Smooth muscle cell (in vitro differentiated cells): ENCODE measurements around the gene TMX2. TPM values are rescaled to one million over a fixed set of nuclear protein-coding genes. Genes with fewer than 3 reads are reported as not detected.

Experiments
- DNase-seq: peaks from one replicate; lab custom pipeline; 2025; ENCODE audit not compliant: unreplicated experiment; lab: John Stamatoyannopoulos, UW
- H2AFZ ChIP-seq: fragments of 200-600 bp; sonication (generic); 2 replicates; pipeline ENCODE4 v1.6.0; 2016; ENCODE audit warnings: antibody characterized with exemption, low read depth, mild to moderate bottlenecking
- H3F3A ChIP-seq: fragments of 200-600 bp; sonication (generic); 2 replicates; pipeline ENCODE4 v1.6.0; 2017; ENCODE audit warnings: antibody characterized with exemption, low read depth
- H3K27ac ChIP-seq: fragments of 200-600 bp; sonication (generic); 2 replicates; pipeline ENCODE4 v1.5.1; 2016; ENCODE audit warnings: low read depth, mild to moderate bottlenecking
- H3K27me3 ChIP-seq: fragments of 200-600 bp; sonication (generic); 2 replicates; pipeline ENCODE4 v1.6.1; 2016; ENCODE audit warnings: low read depth, mild to moderate bottlenecking
- H3K36me3 ChIP-seq: fragments of 200-600 bp; sonication (generic); 2 replicates; pipeline ENCODE4 v1.5.1; 2016; ENCODE audit warnings: low read depth
- H3K4me1 ChIP-seq: fragments of 200-600 bp; sonication (generic); 2 replicates; pipeline ENCODE4 v1.5.1; 2016; ENCODE audit warnings: low read depth
- H3K4me2 ChIP-seq: fragments of 200-600 bp; sonication (generic); 2 replicates; pipeline ENCODE4 v1.6.0; 2016; ENCODE audit warnings: mild to moderate bottlenecking
- H3K4me3 ChIP-seq: fragments of 200-600 bp; sonication (generic); 2 replicates; pipeline ENCODE4 v1.5.1; 2016; ENCODE audit warnings: mild to moderate bottlenecking
- H3K79me2 ChIP-seq: fragments of 200-600 bp; sonication (generic); 2 replicates; pipeline ENCODE4 v1.6.0; 2016; ENCODE audit warnings: low read depth, mild to moderate bottlenecking
- H3K9ac ChIP-seq: fragments of 200-600 bp; sonication (generic); 2 replicates; pipeline ENCODE4 v1.6.0; 2016; ENCODE audit warnings: low read depth
- H3K9me3 ChIP-seq: fragments of 200-600 bp; sonication (generic); replicated peaks from 2 replicates; pipeline ENCODE4 v1.5.1; 2016; ENCODE audit warnings: low read depth
- H4K20me1 ChIP-seq: fragments of 200-600 bp; sonication (generic); 2 replicates; pipeline ENCODE4 v1.6.0; 2016; ENCODE audit warnings: low read depth
- CTCF ChIP-seq: fragments of 200-600 bp; sonication (generic); IDR thresholded peaks from 2 replicates; pipeline ENCODE4 v1.5.1; 2017; ENCODE audit warnings: borderline replicate concordance, mild to moderate bottlenecking, antibody characterized with exemption; ENCODE audit not compliant: insufficient read depth, poor library complexity, severe bottlenecking
- WGBS: methylation state at CpG from one replicate; pipeline ENCODE4 v1.1.7; 2016; ENCODE audit warnings: low lambda C conversion rate; 5-methylcytosine and 5-hydroxymethylcytosine counted together
- polyA plus RNA-seq: library from polyadenylated mRNA; unstranded; fragments of >200 nt; fragmentation: Nextera tagmentation; extraction: Ambion mirVana; gene quantifications from 2 replicates; pipeline ENCODE4 v1.2.1, GENCODE V29; 2016
- total RNA-seq: library from RNA; depleted of rRNA; stranded (reverse); fragments of >200 nt; gene quantifications from 2 replicates; pipeline ENCODE4 v1.2.3, GENCODE V29; 2014

The TMX2 gene
- total and polyA plus RNA-seq, 2 experiments from 2014 or later: 82.6 to 86.6 TPM

DNA sequence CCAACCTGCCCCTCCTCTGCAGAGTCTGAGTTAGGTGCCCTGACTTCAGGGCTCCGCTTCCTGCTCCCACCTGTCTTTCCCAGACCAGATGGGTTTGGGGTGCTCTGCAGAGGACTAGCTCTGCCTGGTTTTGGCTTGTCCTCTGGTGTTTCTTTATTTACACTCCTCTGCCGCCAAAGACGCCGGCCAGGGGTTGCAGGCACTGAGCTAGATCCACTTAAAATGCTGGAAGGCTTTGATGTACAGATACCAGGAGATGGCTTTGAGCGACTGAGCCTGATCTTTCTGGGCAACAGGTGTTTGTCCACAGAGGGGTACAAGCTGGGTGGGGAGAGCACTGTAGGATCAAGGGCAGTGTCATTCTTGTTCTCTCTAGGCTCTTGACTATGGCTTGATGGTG lies 32.8 kb downstream of the TMX2 start:
- Histone ChIP-seq H3K79me2 (peaks cover 30% of the 10 kb centered on the region), H3K9ac (no peak overlapping the region), H3K27ac (no peak overlapping the region), H4K20me1 (peaks cover 6% of the 10 kb centered on the region), H3K9me3 (no peaks in the 10 kb centered on the region), H2AFZ (no peak overlapping the region), H3K36me3 (no peaks in the 10 kb centered on the region), H3F3A (peaks cover 13% of the 10 kb centered on the region), H3K27me3 (no peaks in the 10 kb centered on the region), H3K4me3 (no peak overlapping the region), H3K4me1 (peaks cover 9% of the 10 kb centered on the region), H3K4me2 (no peak overlapping the region)
- no peak for DNase-seq
- WGBS: 97% methylated on average over 5 of the region's 5 CpGs
- no peak for TF ChIP-seq CTCF

GRCh38 chr11:57746920-57747319 lies 34.5 kb downstream of the TMX2 start:
- Histone ChIP-seq H3K79me2 (peaks cover 27% of the 10 kb centered on the region), H2AFZ (no peak overlapping the region), H3F3A (peaks cover 9% of the 10 kb centered on the region), H3K4me2 (no peak overlapping the region), H3K4me1 (peaks cover 9% of the 10 kb centered on the region), H3K27ac (no peak overlapping the region), H4K20me1 (peaks cover 6% of the 10 kb centered on the region), H3K4me3 (no peak overlapping the region), H3K9ac (no peak overlapping the region), H3K36me3 (no peaks in the 10 kb centered on the region), H3K27me3 (no peaks in the 10 kb centered on the region), H3K9me3 (no peaks in the 10 kb centered on the region)
- WGBS: 96% methylated on average over 1 of the region's 1 CpG
- TF ChIP-seq CTCF: no peak
- no peak for DNase-seq

GRCh38 chr11:57751176-57751575 lies 38.8 kb downstream of the TMX2 start:
- Histone ChIP-seq H3F3A (peaks cover 9% of the 10 kb centered on the region), H4K20me1 (no peaks in the 10 kb centered on the region), H2AFZ (no peak overlapping the region), H3K36me3 (no peaks in the 10 kb centered on the region), H3K79me2 (no peaks in the 10 kb centered on the region), H3K9ac (no peak overlapping the region), H3K9me3 (no peaks in the 10 kb centered on the region), H3K27ac (no peak overlapping the region), H3K27me3 (no peaks in the 10 kb centered on the region), H3K4me2 (no peak overlapping the region), H3K4me3 (no peak overlapping the region), H3K4me1 (no peaks in the 10 kb centered on the region)
- TF ChIP-seq CTCF: no peak
- no peak for DNase-seq

GRCh38 chr11:57751676-57752253 lies 39.4 kb downstream of the TMX2 start, which contains the start of gene BTBD18:
TSS of gene BTBD18 (minus strand) at chr11:57751819. CDS start at chr11:57751188, 631 bp downstream.
- no peaks in the 10 kb centered on the region for H3K36me3 ChIP-seq
- DNase-seq: no peak
- no peak within 1 kb of the TSS for H3K4me3 ChIP-seq
- H3K27ac ChIP-seq: no peak within 1 kb of the TSS
- H2AFZ ChIP-seq: no peak within 1 kb of the TSS
- no peaks in the 10 kb centered on the region for H4K20me1 ChIP-seq
- no peaks in the 10 kb centered on the region for H3K4me1 ChIP-seq
- H3K9me3 ChIP-seq: no peaks in the 10 kb centered on the region
- H3K79me2 ChIP-seq: no peaks in the 10 kb centered on the region
- H3K4me2 ChIP-seq: no peak within 1 kb of the TSS
- WGBS: 51% methylated on average over 10 of the region's 10 CpGs
- H3F3A ChIP-seq: peaks cover 9% of the 10 kb centered on the region
- H3K9ac ChIP-seq: no peak within 1 kb of the TSS
- no peaks in the 10 kb centered on the region for H3K27me3 ChIP-seq
- peak; percentile 56 for TF ChIP-seq CTCF
